Gastroesophageal sphincter (tissue), 3 donors: ENCODE measurements around the gene C5AR2.

Experiments
- CTCF ChIP-seq, 4 experiments: fragments of 200-600 bp in 2 of 4; fragments of 450-650 bp in 2 of 4; sonication (generic) in 1 of 4; IDR thresholded peaks; one replicate each; pipeline ENCODE4 v1.5.1; 2017 to 2019; ENCODE audit warnings: antibody characterized with exemption in 4 of 4, mild to moderate bottlenecking in 2 of 4, moderate library complexity in 2 of 4
- EP300 ChIP-seq: sonication (generic); formaldehyde crosslinking; IDR thresholded peaks from one replicate; pipeline ENCODE4 v1.6.1; 2017; ENCODE audit warnings: antibody characterized with exemption, mild to moderate bottlenecking

GRCh38 chr19:47302249-47302648 is 29.7 kb upstream of the C5AR2 start:
- TF ChIP-seq CTCF (IDR thresholded peaks at IDR 0.05) (no peak), EP300 (no peak)
